Measurements from ENCODE around the gene MAD1L1. TPM values are rescaled to one million over a fixed set of nuclear protein-coding genes. Genes with fewer than 3 reads are reported as not detected.

Gene MAD1L1
- total RNA-seq, 3 donors from 2014 or later = 25.3 to 31.2 (median 26.2) TPM

DNA sequence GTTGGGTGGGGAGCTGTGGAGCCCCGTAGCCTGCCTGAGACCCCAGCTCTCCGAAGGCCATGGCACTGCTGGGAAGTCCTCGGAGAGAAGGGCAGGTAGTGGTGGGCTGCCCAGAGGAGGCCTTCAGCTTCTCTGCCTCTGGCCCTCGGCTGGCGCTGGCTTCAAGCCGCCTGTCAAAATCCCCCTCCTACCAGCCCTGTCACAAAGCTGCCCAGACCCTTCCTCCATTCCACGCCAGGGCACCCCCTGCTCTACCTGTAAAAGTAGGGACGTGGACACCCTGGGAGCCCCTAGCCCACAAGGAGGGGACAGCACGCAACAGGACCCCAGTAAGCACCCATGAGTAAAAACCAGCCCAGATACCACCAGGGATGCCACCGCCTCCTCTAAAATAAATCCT, 31.6 kb downstream of the MAD1L1 start:
- ATAC-seq = no peak
- intact Hi-C loops (cut with DNase I, micrococcal nuclease) = loop anchor here in 1 of 2 donors (10.0 kb wide), 1 partner anchor 96 kb away; no protein-coding TSS in a partner anchor
- TF ChIP-seq, protein P1, sequence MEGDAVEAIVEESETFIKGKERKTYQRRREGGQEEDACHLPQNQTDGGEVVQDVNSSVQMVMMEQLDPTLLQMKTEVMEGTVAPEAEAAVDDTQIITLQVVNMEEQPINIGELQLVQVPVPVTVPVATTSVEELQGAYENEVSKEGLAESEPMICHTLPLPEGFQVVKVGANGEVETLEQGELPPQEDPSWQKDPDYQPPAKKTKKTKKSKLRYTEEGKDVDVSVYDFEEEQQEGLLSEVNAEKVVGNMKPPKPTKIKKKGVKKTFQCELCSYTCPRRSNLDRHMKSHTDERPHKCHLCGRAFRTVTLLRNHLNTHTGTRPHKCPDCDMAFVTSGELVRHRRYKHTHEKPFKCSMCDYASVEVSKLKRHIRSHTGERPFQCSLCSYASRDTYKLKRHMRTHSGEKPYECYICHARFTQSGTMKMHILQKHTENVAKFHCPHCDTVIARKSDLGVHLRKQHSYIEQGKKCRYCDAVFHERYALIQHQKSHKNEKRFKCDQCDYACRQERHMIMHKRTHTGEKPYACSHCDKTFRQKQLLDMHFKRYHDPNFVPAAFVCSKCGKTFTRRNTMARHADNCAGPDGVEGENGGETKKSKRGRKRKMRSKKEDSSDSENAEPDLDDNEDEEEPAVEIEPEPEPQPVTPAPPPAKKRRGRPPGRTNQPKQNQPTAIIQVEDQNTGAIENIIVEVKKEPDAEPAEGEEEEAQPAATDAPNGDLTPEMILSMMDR (IDR thresholded peaks at IDR 0.05) = no peak
- no peaks in the 10 kb centered on the region for H3K4me1 ChIP-seq (ENCODE audit: low read depth)
- peaks cover under 1% of the 10 kb centered on the region for H3K9me3 ChIP-seq
- DNase-seq = no peak
- H3K36me3 ChIP-seq (ENCODE audit: low read depth) = no peaks in the 10 kb centered on the region
- no peak overlapping the region for H3K4me3 ChIP-seq

DNA sequence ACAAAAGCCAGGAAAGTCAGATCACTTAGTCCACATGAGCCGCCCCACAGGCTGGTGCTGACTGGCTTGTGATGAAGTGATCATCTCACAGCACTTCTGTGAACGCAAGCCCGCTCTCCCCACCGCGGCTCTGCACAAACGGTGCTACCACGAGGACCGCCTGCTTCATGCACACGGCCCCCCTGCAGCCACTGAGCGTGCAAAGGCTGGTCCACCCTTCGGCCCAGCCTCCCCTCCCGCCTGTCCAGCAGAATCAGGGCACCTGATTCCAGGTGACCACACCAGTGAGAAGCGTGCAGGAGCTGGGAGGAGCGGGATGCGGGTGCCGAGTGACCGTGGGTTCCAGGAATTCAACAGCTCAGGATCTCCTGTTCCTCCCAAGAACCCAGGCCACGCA, 32.2 kb downstream of the MAD1L1 start:
- TF ChIP-seq, protein P1 (IDR thresholded peaks at IDR 0.05) = no peak
- Histone ChIP-seq H3K4me1 (ENCODE audit: low read depth) (no peaks in the 10 kb centered on the region), H3K9me3 (peaks cover 6% of the 10 kb centered on the region), H3K36me3 (ENCODE audit: low read depth) (no peaks in the 10 kb centered on the region), H3K4me3 (no peak overlapping the region)
- ATAC-seq (no peak), DNase-seq (no peak)
- intact Hi-C loops (cut with DNase I, micrococcal nuclease) = loop anchor here in 1 of 2 donors (10.0 kb wide), 1 partner anchor 96 kb away; no protein-coding TSS in a partner anchor

DNA sequence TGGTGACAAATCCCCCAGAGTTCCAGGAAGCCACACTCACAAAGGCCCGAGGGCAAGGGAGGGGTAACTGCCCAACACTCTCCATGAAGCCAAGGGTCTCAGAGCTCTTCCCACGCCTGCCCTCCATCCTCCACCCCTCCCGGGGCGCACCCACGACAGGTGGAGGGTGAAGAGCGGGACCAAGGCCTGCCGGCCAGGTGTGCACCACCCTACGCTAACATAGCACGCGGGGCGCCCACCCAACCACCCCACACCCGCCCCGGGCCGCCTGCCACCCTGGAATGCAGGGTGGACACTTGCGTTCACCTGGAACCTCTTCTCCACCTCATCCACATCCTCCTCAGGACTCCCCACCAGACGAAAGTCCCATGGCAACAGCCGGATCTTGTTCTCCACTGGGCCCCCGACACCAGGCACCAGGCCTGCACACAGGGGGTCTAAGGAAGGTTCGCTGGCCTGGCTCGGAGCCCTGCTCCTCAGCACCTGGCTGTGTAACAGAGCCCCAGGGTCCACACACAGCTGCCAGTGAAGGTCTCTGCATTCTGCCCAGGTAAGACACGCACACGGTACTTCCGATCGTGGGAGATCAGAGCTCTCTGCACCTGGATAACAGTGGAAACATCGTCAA, 32.7 kb downstream of the MAD1L1 start:
- intact Hi-C loops (cut with DNase I, micrococcal nuclease) = loop anchor here in 1 of 2 donors (10.0 kb wide), 1 partner anchor 95 kb away; no protein-coding TSS in a partner anchor
- ATAC-seq (no peak), DNase-seq (no peak)
- no peak overlapping the region for H3K4me3 ChIP-seq
- H3K36me3 ChIP-seq (ENCODE audit: low read depth) = no peaks in the 10 kb centered on the region
- peaks cover 10% of the 10 kb centered on the region for H3K9me3 ChIP-seq
- no peaks in the 10 kb centered on the region for H3K4me1 ChIP-seq (ENCODE audit: low read depth)
- TF ChIP-seq, protein P1 (IDR thresholded peaks at IDR 0.05) = no peak

DNA sequence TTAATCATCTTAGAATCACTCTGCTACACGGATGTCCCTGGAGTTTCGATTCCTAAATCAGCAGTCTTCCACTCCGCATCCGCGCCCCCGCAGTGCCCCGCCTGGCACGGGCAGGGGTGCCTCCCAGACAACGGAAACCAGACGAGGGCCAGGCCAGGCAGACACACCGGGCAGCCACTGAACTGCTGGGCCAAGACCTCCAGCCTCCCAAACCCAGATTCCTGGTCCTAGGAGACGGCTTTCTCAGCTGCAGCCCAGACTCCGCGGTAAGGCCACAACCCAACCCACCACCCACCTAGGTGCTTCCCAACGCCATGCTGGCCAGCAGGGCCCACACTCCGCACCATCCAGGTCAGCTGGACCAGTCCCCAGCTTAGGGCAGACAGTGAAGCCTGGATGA, 33.2 kb downstream of the MAD1L1 start:
- Histone ChIP-seq H3K4me3 (no peak overlapping the region), H3K36me3 (ENCODE audit: low read depth) (no peaks in the 10 kb centered on the region), H3K9me3 (peaks cover 11% of the 10 kb centered on the region), H3K4me1 (ENCODE audit: low read depth) (no peaks in the 10 kb centered on the region)
- DNase-seq = no peak
- ATAC-seq = no peak
- TF ChIP-seq, protein P1 (IDR thresholded peaks at IDR 0.05) = no peak
- intact Hi-C loops (cut with DNase I, micrococcal nuclease) = no loop called here

DNA sequence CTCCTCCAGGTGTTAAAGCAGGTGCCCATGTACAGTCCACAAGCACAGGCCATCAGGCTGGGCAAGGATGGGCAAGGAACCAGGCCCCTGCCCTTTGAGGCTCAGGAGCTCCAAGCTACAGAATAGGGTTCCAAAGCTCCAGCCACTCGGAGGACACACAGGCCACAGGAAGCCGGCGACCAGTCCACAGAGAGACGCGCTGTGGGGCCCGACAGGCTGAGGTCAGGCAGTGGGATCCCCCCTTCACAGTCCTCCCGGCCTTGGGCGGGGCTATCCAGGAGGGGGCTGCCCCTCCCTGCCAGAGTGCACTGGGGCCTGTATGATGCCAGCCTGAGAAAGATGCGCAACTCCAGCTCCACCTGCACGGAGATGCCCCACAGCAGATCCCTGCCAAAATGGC, 34.0 kb downstream of the MAD1L1 start:
- intact Hi-C loops (cut with DNase I, micrococcal nuclease) = no loop called here
- H3K36me3 ChIP-seq (ENCODE audit: low read depth) = no peaks in the 10 kb centered on the region
- H3K4me1 ChIP-seq (ENCODE audit: low read depth) = no peaks in the 10 kb centered on the region
- DNase-seq = no peak
- H3K4me3 ChIP-seq = no peak overlapping the region
- TF ChIP-seq, protein P1 (IDR thresholded peaks at IDR 0.05) = no peak
- peaks cover 11% of the 10 kb centered on the region for H3K9me3 ChIP-seq
- no peak for ATAC-seq
